ENCODE measurements around the gene DDX46. TPM values are rescaled to one million over a fixed set of nuclear protein-coding genes. Genes with fewer than 3 reads are reported as not detected.
"Not testable (repeated sequence)": the region's sequence is repeated elsewhere in the genome, so short reads cannot be mapped to it uniquely, and the experiment has no call there.

Gene DDX46
- total and polyA plus RNA-seq, 2 of the 8 experiments (the other 6 are each of a cell fraction or from before 2014, with no cell fraction given) = 22.6 to 110 TPM

DNA sequence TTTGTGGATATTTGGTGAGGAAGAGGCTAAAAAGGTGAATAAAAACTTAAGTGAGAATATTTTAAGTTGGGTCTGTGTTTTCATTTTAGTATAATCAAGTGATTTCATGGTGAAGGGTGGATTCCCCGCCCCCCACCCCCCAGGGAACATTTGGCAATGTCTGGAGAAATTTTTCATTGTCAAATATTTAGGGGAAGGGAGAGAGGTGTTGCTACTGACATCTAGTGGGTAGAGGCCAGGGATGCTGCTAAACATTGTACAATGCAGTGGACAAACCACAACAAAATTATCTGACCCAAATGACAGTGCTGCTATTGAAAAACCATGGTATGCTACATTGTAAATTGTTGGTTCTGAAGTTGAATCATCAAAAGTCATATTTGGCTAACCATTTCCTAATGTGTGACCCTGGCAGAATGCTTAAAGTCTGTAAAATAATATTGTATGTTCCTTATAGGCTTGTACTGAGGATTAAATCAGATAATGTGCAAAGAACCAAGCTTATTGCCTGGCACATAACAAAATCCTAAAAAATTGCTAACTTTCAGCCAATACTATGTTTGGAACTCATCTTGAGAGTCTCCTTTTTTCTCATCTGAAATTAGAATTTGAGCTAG is 92.8 kb downstream of the DDX46 start (continued):
- no peak for TF ChIP-seq POU5F1 (IDR thresholded peaks at IDR 0.05; ENCODE audit: low read depth, low read length)
- no peak for TF ChIP-seq CHD1 (IDR thresholded peaks at IDR 0.05; ENCODE audit: low read depth, low read length)
- TF ChIP-seq RAD21 (IDR thresholded peaks at IDR 0.05 in 1 of 2, conservative IDR thresholded peaks at IDR 0.05 in 1 of 2; ENCODE audit: low read depth in 2 of 2, low read length in 2 of 2) = peak; percentile 14 to 28; a peak in 3 of 4 replicates

DNA sequence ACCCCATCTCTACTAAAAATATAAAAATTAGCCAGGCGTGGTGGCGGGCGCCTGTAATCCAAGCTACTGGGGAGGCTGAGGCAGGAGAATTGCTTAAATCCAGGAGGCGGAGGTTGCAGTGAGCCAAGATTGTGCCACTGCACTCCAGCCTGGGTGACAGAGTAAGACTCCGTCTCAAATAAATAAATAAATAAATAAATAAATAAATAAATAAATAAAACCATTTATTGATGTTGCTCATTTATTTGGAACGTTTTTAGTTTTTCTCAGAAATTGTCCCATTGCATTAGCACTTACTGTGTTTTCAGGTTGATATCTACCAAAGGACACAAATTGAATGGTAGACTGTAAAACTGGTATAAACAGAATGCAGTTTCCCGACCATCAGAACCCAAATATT is 97.9 kb downstream of the DDX46 start:
- FAIRE-seq; H3K79me1 ChIP-seq (ENCODE audit: low read depth, low read length); CTCF ChIA-PET (ENCODE audit: partially characterized antibody); H2AK5ac ChIP-seq (ENCODE audit: low read depth, low read length); H3K23ac ChIP-seq (ENCODE audit: insufficient read length); H3K14ac ChIP-seq (ENCODE audit: insufficient read length); H3K56ac ChIP-seq (replicated peaks; ENCODE audit: insufficient read length, low read depth, low read length); H2BK20ac ChIP-seq (ENCODE audit: low read length); H3K4ac ChIP-seq (replicated peaks; ENCODE audit: insufficient read length, low read depth, low read length); H3K9me3 ChIP-seq (ENCODE audit: insufficient read depth in 2 of 2, low read depth in 1 of 2, low read length in 1 of 2); H3K4me3 ChIP-seq (ENCODE audit: extremely low read depth in 1 of 4, insufficient read depth in 2 of 4, low read depth in 3 of 4, low read length in 4 of 4); DNase-seq (ENCODE audit: low read depth in 1 of 2, low spot score in 2 of 2); H3K23me2 ChIP-seq (ENCODE audit: low read depth, low read length); H2BK120ac ChIP-seq (replicated peaks; ENCODE audit: low read depth, low read length); H4K20me1 ChIP-seq (replicated peaks in 1 of 2; ENCODE audit: control insufficient read depth in 1 of 2, insufficient read depth in 2 of 2, low read length in 2 of 2); H4K5ac ChIP-seq (ENCODE audit: insufficient read length, low read depth, low read length); H3K79me2 ChIP-seq (ENCODE audit: control insufficient read depth in 1 of 2, insufficient read depth in 2 of 2, low read length in 2 of 2); H3K4me1 ChIP-seq (replicated peaks in 1 of 4; ENCODE audit: control insufficient read depth in 3 of 4, insufficient read depth in 4 of 4, low read length in 3 of 4); H4K8ac ChIP-seq (ENCODE audit: extremely low read depth, insufficient read depth, low read length); H3K27ac ChIP-seq (ENCODE audit: low read depth, low read length); H2BK5ac ChIP-seq (ENCODE audit: low read depth, low read length); H3K18ac ChIP-seq (ENCODE audit: extremely low read depth, low read length); H3K27me3 ChIP-seq (replicated peaks in 1 of 4; ENCODE audit: control insufficient read depth in 3 of 4, extremely low read depth in 1 of 4, insufficient read depth in 3 of 4, low read length in 3 of 4); H2AFZ ChIP-seq (ENCODE audit: low read length); H2BK15ac ChIP-seq (ENCODE audit: low read length); H2BK12ac ChIP-seq (ENCODE audit: low read depth, low read length); H3K9ac ChIP-seq (replicated peaks in 1 of 4; ENCODE audit: extremely low read depth in 1 of 4, low read depth in 3 of 4, low read length in 3 of 4); H3K4me2 ChIP-seq (ENCODE audit: insufficient read depth in 1 of 2, low read depth in 2 of 2, low read length in 2 of 2); H4K91ac ChIP-seq (replicated peaks; ENCODE audit: insufficient read length, low read length): not testable (repeated sequence)
- 94% methylated on average over 7 of the region's 7 CpGs; no CpG with 5 or more reads in 1 of the 2 experiments for WGBS, 2 experiments (ENCODE audit: extremely low coverage in 1 of 2, insufficient coverage in 1 of 2, insufficient read length in 1 of 2, insufficient replicate concordance in 2 of 2, low coverage in 1 of 2, low lambda C conversion rate in 2 of 2, missing lambda C conversion rate in 1 of 2)
- POLR2A ChIA-PET (ENCODE audit: partially characterized antibody) = interaction anchor here (1.1 to 3.0 kb wide), 2 partner anchors 9 to 18 kb away, joined by 4 to 12 read pairs; partner anchors contain the start of gene TXNDC15
- peaks cover 0 to 41% (median 10%) of the 10 kb centered on the region in 4 experiments; a peak in 5 of 8 replicates for H3K36me3 ChIP-seq (ENCODE audit: control insufficient read depth in 2 of 4, insufficient read depth in 4 of 4, low read length in 3 of 4)
